Fibroblast of skin of back (primary cell): ENCODE results near the gene ZNF821. TPM values are rescaled to one million over a fixed set of nuclear protein-coding genes. Genes with fewer than 3 reads are reported as not detected.
A peak's percentile ranks its signal among the peaks of the same experiment; 100 is the strongest.
"Not testable (repeated sequence)": the region's sequence is repeated elsewhere in the genome, so short reads cannot be mapped to it uniquely, and the experiment has no call there.

ENCODE experiments used
- DNase-seq: peaks from one replicate; pipeline ENCODE4 v3.0.0-alpha.2; 2013
- polyA plus RNA-seq, 2 experiments: library from polyadenylated mRNA; unstranded; fragments of 120-200 nt; gene quantifications; one replicate each; pipeline ENCODE4 v1.2.1, GENCODE V29; 2013; ENCODE audit not compliant: insufficient read length in 2 of 2

ZNF821 gene
- 7.2 TPM for polyA plus RNA-seq (2013, experiment 1 of 2; ENCODE audit: insufficient read length)
- polyA plus RNA-seq (2013, experiment 2 of 2; ENCODE audit: insufficient read length), result 7.1 TPM

- peak; percentile 76 for DNase-seq
Observed at GRCh38 chr16:71883849-71884638, at the start of gene ZNF821. Gene ZNF821 (minus strand): TSS chr16:71884182. CDS start chr16:71879946, 4,236 bp downstream.

- DNase-seq, result no peak
Observed at GRCh38 chr16:71933017-71933416, 49.0 kb upstream of the ZNF821 start.

GRCh38 chr16:71931599-71931998, 47.6 kb upstream of the ZNF821 start:
- DNase-seq, result no peak

- no peak for DNase-seq
Observed at GRCh38 chr16:71931001-71931400, 47.0 kb upstream of the ZNF821 start.

- DNase-seq, result no peak
Observed at GRCh38 chr16:71930013-71930563, 46.1 kb upstream of the ZNF821 start.

- DNase-seq, result peak; percentile 66
Observed at GRCh38 chr16:71929048-71929447, 45.1 kb upstream of the ZNF821 start.

- no peak for DNase-seq
Observed at GRCh38 chr16:71927787-71928186, 43.8 kb upstream of the ZNF821 start.

- DNase-seq, result peak; percentile 90
Observed at GRCh38 chr16:71927383-71927782, 43.4 kb upstream of the ZNF821 start.

- DNase-seq, result no peak
Observed at GRCh38 chr16:71924710-71925109, 40.7 kb upstream of the ZNF821 start.

- DNase-seq, result peak; percentile 31
Observed at GRCh38 chr16:71923941-71924690, 40.1 kb upstream of the ZNF821 start.

- no peak for DNase-seq
Observed at GRCh38 chr16:71920658-71921057, 36.7 kb upstream of the ZNF821 start.

GRCh38 chr16:71919035-71919434, 35.1 kb upstream of the ZNF821 start:
- no peak for DNase-seq

GRCh38 chr16:71917900-71918299, 33.9 kb upstream of the ZNF821 start:
- DNase-seq, result peak; percentile 12

GRCh38 chr16:71916397-71916920, 32.5 kb upstream of the ZNF821 start:
- peak; percentile 33 for DNase-seq

- DNase-seq, result peak; percentile 13
Observed at GRCh38 chr16:71915350-71915749, 31.4 kb upstream of the ZNF821 start.

GRCh38 chr16:71914802-71915201, 30.8 kb upstream of the ZNF821 start:
- no peak for DNase-seq

- DNase-seq, result no peak
Observed at GRCh38 chr16:71912534-71913275, 28.7 kb upstream of the ZNF821 start.

- no peak for DNase-seq
Observed at GRCh38 chr16:71911121-71911520, 27.1 kb upstream of the ZNF821 start.

GRCh38 chr16:71905765-71906164, 21.8 kb upstream of the ZNF821 start:
- DNase-seq, result not testable (repeated sequence)

- no peak for DNase-seq
Observed at GRCh38 chr16:71904239-71904638, 20.3 kb upstream of the ZNF821 start.

GRCh38 chr16:71903608-71904007, 19.6 kb upstream of the ZNF821 start:
- no peak for DNase-seq

GRCh38 chr16:71902656-71903365, 18.8 kb upstream of the ZNF821 start:
- no peak for DNase-seq
